Erythroblast (primary cell): Measurements from ENCODE around the gene PAN2.
"Not testable (repeated sequence)": the region's sequence is repeated elsewhere in the genome, so short reads cannot be mapped to it uniquely, and the experiment has no call there.

Source experiments
- GATA1 ChIP-seq: IDR thresholded peaks from 2 replicates; pipeline ENCODE4 v1.6.1; 2011; ENCODE audit warnings: low read depth, mild to moderate bottlenecking, control low read depth, low read length, moderate library complexity
- POLR2A ChIP-seq: IDR thresholded peaks from 2 replicates; pipeline ENCODE4 v1.6.1; 2011; ENCODE audit warnings: mild to moderate bottlenecking, low read length

- TF ChIP-seq POLR2A, GATA1: not testable (repeated sequence)
These were observed 49.5 kb downstream of the PAN2 start for GRCh38 chr12:56284263-56284662.
